SK-N-SH treated with all-trans-retinoic acid at 6 μM for 48 hours (cell line): ENCODE measurements around the gene CCDC81.

Experiments used
- ATAC-seq: fragments of 200-7000 bp; cut with Tn5 transposase; 3 replicates; pipeline ENCODE4 v1.9.1; 2020; ENCODE audit warnings: mild to moderate bottlenecking, moderate library complexity
- ARNTL ChIP-seq: fragments of 450-650 bp; formaldehyde crosslinking; IDR thresholded peaks from 2 replicates; pipeline ENCODE4 v1.5.0; 2020; ENCODE audit warnings: low read depth, mild to moderate bottlenecking, moderate library complexity, borderline replicate concordance
- BACH2 ChIP-seq: fragments of 250-450 bp; sonication (Bioruptor Pico); IDR thresholded peaks from 2 replicates; pipeline ENCODE4 v1.9.0; 2021; ENCODE audit warnings: mild to moderate bottlenecking, borderline replicate concordance
- CREB5 ChIP-seq: fragments of 250-450 bp; sonication (Bioruptor Pico); IDR thresholded peaks from 2 replicates; pipeline ENCODE4 v1.5.1; 2020; ENCODE audit warnings: low read depth, mild to moderate bottlenecking, moderate library complexity
- CSDC2 ChIP-seq: fragments of 250-450 bp; sonication (Bioruptor Pico); IDR thresholded peaks from 2 replicates; pipeline ENCODE4 v1.5.0; 2020; ENCODE audit warnings: mild to moderate bottlenecking, moderate library complexity
- ESRRG ChIP-seq: fragments of 250-450 bp; sonication (Bioruptor Pico); IDR thresholded peaks from 2 replicates; pipeline ENCODE4 v1.6.1; 2021; ENCODE audit warnings: mild to moderate bottlenecking
- GLIS3 ChIP-seq: fragments of 250-450 bp; sonication (Bioruptor Pico); IDR thresholded peaks from 2 replicates; pipeline ENCODE4 v1.5.0; 2020; ENCODE audit warnings: mild to moderate bottlenecking, moderate library complexity
- ISL1 ChIP-seq: fragments of 250-450 bp; sonication (Bioruptor Pico); IDR thresholded peaks from 2 replicates; pipeline ENCODE4 v2.1.2; 2022; ENCODE audit warnings: mild to moderate bottlenecking, moderate library complexity
- OSR1 ChIP-seq: fragments of 250-450 bp; sonication (Bioruptor Pico); IDR thresholded peaks from 2 replicates; pipeline ENCODE4 v1.8.0; 2022; ENCODE audit warnings: moderate library complexity, mild to moderate bottlenecking, inconsistent platforms
- PATZ1 ChIP-seq: fragments of 250-450 bp; sonication (Bioruptor Pico); IDR thresholded peaks from 2 replicates; pipeline ENCODE4 v1.8.0; 2020; ENCODE audit warnings: mild to moderate bottlenecking, moderate library complexity, borderline replicate concordance
- PPARA ChIP-seq: fragments of 250-450 bp; sonication (Bioruptor Pico); IDR thresholded peaks from 2 replicates; pipeline ENCODE4 v1.5.0; 2020; ENCODE audit warnings: mild to moderate bottlenecking, borderline replicate concordance
- RARB ChIP-seq: fragments of 250-450 bp; sonication (Bioruptor Pico); IDR thresholded peaks from 2 replicates; pipeline ENCODE4 v1.8.0; 2021; ENCODE audit warnings: mild to moderate bottlenecking, moderate library complexity
- SNAI2 ChIP-seq: fragments of 250-450 bp; sonication (Bioruptor Pico); IDR thresholded peaks from 2 replicates; pipeline ENCODE4 v1.5.0; 2020; ENCODE audit warnings: mild to moderate bottlenecking, moderate library complexity
- TCF4 ChIP-seq: fragments of 250-450 bp; sonication (Bioruptor Pico); IDR thresholded peaks from 2 replicates; pipeline ENCODE4 v1.8.0; 2021; ENCODE audit warnings: mild to moderate bottlenecking, moderate library complexity, borderline replicate concordance
- TOX ChIP-seq: fragments of 250-450 bp; sonication (Bioruptor Pico); IDR thresholded peaks from 2 replicates; pipeline ENCODE4 v1.8.0; 2021; ENCODE audit warnings: mild to moderate bottlenecking, moderate library complexity, borderline replicate concordance
- TSHZ2 ChIP-seq: fragments of 250-450 bp; sonication (Bioruptor Pico); IDR thresholded peaks from 2 replicates; pipeline ENCODE4 v1.5.0; 2020; ENCODE audit warnings: mild to moderate bottlenecking, moderate library complexity
- ZC3H10 ChIP-seq: fragments of 250-450 bp; sonication (Bioruptor Pico); IDR thresholded peaks from 2 replicates; pipeline ENCODE4 v1.5.1; 2021; ENCODE audit warnings: mild to moderate bottlenecking, moderate library complexity
- ZNF565 ChIP-seq: fragments of 450-650 bp; formaldehyde crosslinking; conservative IDR thresholded peaks from 2 replicates; pipeline ENCODE4 v1.5.0; 2020; ENCODE audit warnings: low read depth, mild to moderate bottlenecking, moderate library complexity
- ZNF8 ChIP-seq: fragments of 450-650 bp; formaldehyde crosslinking; IDR thresholded peaks from 2 replicates; pipeline ENCODE4 v1.5.0; 2020; ENCODE audit warnings: mild to moderate bottlenecking, moderate library complexity
- TF ChIP-seq, protein P1 (sequence below): fragments of 250-450 bp; sonication (Bioruptor Pico); IDR thresholded peaks from 2 replicates; pipeline ENCODE4 v1.5.1; 2021; ENCODE audit warnings: mild to moderate bottlenecking, moderate library complexity
- TF ChIP-seq, protein P2 (sequence below): fragments of 250-450 bp; sonication (Bioruptor Pico); IDR thresholded peaks from 2 replicates; pipeline ENCODE4 v1.8.0; 2021; ENCODE audit warnings: low read depth, mild to moderate bottlenecking, moderate library complexity, borderline replicate concordance

The CCDC81 gene

GRCh38 chr11:86370922-86371594 lies 3.6 kb upstream of the CCDC81 start:
- ATAC-seq = no peak
- no peak for TF ChIP-seq PATZ1 (CRISPR knock-in tag)
- TF ChIP-seq ZNF565 (CRISPR knock-in tag) = no peak
- TF ChIP-seq, all 23 proteins: peak for 0

GRCh38 chr11:86372041-86372440 lies 2.6 kb upstream of the CCDC81 start:
- ATAC-seq = no peak
- TF ChIP-seq PATZ1 (CRISPR knock-in tag) (no peak), ISL1 (CRISPR knock-in tag) (no peak), ESRRG (CRISPR knock-in tag) (no peak), BACH2 (no peak), SNAI2 (CRISPR knock-in tag) (no peak), CREB5 (CRISPR knock-in tag) (no peak), ARNTL (CRISPR knock-in tag) (no peak), ZNF565 (CRISPR knock-in tag) (no peak), TSHZ2 (no peak), TCF4 (CRISPR knock-in tag) (no peak), PPARA (CRISPR knock-in tag) (no peak), ZC3H10 (no peak), ZNF8 (CRISPR knock-in tag) (no peak), CSDC2 (no peak), GLIS3 (CRISPR knock-in tag) (no peak), RARB (CRISPR knock-in tag) (no peak)

GRCh38 chr11:86372586-86372985 lies 2.1 kb upstream of the CCDC81 start:
- no peak for ATAC-seq
- TF ChIP-seq ARNTL (CRISPR knock-in tag) (no peak), ISL1 (CRISPR knock-in tag) (no peak), ZNF8 (CRISPR knock-in tag) (no peak), BACH2 (no peak), TCF4 (CRISPR knock-in tag) (no peak), ESRRG (CRISPR knock-in tag) (no peak), TSHZ2 (no peak), ZNF565 (CRISPR knock-in tag) (no peak), GLIS3 (CRISPR knock-in tag) (no peak), ZC3H10 (no peak), TOX (CRISPR knock-in tag) (no peak), OSR1 (no peak), PATZ1 (CRISPR knock-in tag) (no peak)
- TF ChIP-seq, protein P1, sequence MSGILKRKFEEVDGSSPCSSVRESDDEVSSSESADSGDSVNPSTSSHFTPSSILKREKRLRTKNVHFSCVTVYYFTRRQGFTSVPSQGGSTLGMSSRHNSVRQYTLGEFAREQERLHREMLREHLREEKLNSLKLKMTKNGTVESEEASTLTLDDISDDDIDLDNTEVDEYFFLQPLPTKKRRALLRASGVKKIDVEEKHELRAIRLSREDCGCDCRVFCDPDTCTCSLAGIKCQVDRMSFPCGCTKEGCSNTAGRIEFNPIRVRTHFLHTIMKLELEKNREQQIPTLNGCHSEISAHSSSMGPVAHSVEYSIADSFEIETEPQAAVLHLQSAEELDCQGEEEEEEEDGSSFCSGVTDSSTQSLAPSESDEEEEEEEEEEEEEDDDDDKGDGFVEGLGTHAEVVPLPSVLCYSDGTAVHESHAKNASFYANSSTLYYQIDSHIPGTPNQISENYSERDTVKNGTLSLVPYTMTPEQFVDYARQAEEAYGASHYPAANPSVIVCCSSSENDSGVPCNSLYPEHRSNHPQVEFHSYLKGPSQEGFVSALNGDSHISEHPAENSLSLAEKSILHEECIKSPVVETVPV (CRISPR knock-in tag) = no peak
- TF ChIP-seq, protein P2, sequence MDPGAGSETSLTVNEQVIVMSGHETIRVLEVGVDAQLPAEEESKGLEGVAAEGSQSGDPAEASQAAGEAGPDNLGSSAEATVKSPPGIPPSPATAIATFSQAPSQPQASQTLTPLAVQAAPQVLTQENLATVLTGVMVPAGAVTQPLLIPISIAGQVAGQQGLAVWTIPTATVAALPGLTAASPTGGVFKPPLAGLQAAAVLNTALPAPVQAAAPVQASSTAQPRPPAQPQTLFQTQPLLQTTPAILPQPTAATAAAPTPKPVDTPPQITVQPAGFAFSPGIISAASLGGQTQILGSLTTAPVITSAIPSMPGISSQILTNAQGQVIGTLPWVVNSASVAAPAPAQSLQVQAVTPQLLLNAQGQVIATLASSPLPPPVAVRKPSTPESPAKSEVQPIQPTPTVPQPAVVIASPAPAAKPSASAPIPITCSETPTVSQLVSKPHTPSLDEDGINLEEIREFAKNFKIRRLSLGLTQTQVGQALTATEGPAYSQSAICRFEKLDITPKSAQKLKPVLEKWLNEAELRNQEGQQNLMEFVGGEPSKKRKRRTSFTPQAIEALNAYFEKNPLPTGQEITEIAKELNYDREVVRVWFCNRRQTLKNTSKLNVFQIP = no peak
